Measurements from ENCODE around the gene TET2.

Gene TET2

DNA sequence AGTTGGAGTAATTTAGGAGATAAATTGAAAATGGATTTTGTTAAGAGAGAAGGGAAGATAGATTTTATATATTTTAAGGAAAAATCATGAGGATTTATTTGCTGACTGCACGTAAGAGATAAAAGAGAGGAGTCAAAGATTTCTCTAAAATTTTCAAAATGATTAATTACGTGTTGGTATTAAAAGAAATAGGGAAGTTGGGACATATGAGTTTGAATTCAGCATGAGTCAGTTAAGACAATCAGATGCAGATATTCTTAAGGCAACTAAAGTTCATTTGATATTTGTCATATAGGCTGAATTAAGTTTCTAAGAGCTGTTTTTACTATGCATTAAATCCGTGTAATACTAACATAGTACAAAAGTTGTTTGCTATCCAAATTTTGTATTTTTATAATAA is 46.9 kb downstream of the TET2 start:
- Histone ChIP-seq H3K4me1 (ENCODE audit: control insufficient read depth, insufficient read depth, low read depth, low read length) (peaks cover 2% of the 10 kb centered on the region), H3K27ac (ENCODE audit: low read length, poor library complexity, severe bottlenecking) (no peak overlapping the region), H2BK15ac (ENCODE audit: low read depth, poor library complexity, severe bottlenecking) (no peak overlapping the region), H3K4me2 (ENCODE audit: low read length, poor library complexity, severe bottlenecking) (no peak overlapping the region), H2AFZ (ENCODE audit: low read depth, low read length) (no peak overlapping the region), H4K91ac (ENCODE audit: low read length) (no peak overlapping the region), H3K18ac (ENCODE audit: low read depth in 1 of 2, low read length in 2 of 2) (no peak overlapping the region), H3K36me3 (ENCODE audit: control insufficient read depth in 1 of 2, insufficient read depth in 2 of 2, low read depth in 1 of 2, low read length in 2 of 2) (peaks cover 0 to 2% of the 10 kb centered on the region in 2 experiments), H2BK5ac (ENCODE audit: low read depth, low read length, poor library complexity, severe bottlenecking) (no peak overlapping the region), H2AK5ac (ENCODE audit: low read length, severe bottlenecking) (no peak overlapping the region), H3K4ac (ENCODE audit: low read depth in 1 of 2, low read length in 2 of 2) (no peak overlapping the region), H3K9ac (ENCODE audit: low read length) (no peak overlapping the region), H4K8ac (ENCODE audit: low read length) (no peak overlapping the region), H3K9me3 (ENCODE audit: control insufficient read depth, low read length) (no peaks in the 10 kb centered on the region), H3K27me3 (ENCODE audit: control insufficient read depth in 1 of 2, insufficient read depth in 1 of 2, low read length in 2 of 2) (no peaks in the 10 kb centered on the region), H3K4me3 (ENCODE audit: insufficient read depth in 1 of 2, low read depth in 1 of 2, low read length in 2 of 2) (no peak overlapping the region), H2BK120ac (ENCODE audit: low read depth, low read length) (no peak overlapping the region), H2BK12ac (ENCODE audit: low read length in 2 of 2) (no peak overlapping the region), H3K79me1 (replicated peaks; ENCODE audit: low read length, poor library complexity, severe bottlenecking) (peaks cover 12% of the 10 kb centered on the region), H3K14ac (ENCODE audit: low read length in 2 of 2) (no peak overlapping the region), H3K23ac (ENCODE audit: low read length in 2 of 2) (no peak overlapping the region)
- DNase-seq = no peak
- WGBS = 100% methylated on average over 2 of the region's 3 CpGs

DNA sequence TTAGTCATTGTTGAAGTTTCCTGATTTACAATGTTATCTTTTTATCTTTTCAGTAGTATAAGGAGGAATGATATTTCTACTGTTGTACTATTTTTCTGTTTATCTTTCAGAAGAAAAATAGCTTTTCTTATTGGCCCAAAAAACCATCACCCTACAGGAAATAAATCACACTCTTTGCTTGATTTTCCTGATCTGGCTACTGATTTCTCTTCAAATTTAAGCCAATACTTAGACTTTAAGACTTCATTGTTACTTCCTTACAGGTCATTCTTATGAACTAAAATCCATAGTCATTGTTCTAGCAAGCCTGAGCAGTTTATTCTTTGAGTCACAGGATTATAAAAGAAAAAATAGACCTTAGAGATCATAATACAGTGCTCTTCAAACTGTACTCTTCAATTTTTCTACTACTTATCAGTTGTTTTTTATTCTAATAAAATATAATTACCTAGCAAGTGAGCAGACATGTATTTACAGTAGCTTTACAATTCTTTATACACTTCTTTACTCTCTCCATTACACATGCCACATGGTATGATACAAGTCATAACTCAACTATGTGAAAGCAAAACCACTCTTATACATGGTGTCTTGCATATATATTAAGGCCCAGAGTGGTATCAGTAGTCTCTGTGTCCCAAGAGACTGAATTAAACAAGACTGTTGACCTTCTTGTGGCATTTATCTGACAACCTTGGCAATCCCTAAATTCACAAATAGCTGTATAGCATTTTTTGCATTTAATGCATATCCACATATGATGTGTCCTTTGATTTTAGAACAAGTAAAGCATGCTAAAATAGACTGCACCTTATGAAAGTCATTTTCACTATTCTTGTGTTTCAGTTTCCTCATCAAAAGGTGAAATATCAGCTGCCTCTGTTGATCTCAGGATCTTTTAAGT is 47.9 kb downstream of the TET2 start:
- Histone ChIP-seq H4K8ac (ENCODE audit: low read length) (no peak overlapping the region), H3K9ac (ENCODE audit: low read length) (no peak overlapping the region), H3K9me3 (ENCODE audit: control insufficient read depth, low read length) (no peaks in the 10 kb centered on the region), H2BK12ac (ENCODE audit: low read length in 2 of 2) (no peak overlapping the region), H3K18ac (ENCODE audit: low read depth in 1 of 2, low read length in 2 of 2) (no peak overlapping the region), H3K4me3 (ENCODE audit: insufficient read depth in 1 of 2, low read depth in 1 of 2, low read length in 2 of 2) (no peak overlapping the region), H2AK5ac (ENCODE audit: low read length, severe bottlenecking) (no peak overlapping the region), H2BK120ac (ENCODE audit: low read depth, low read length) (no peak overlapping the region), H3K36me3 (ENCODE audit: control insufficient read depth in 1 of 2, insufficient read depth in 2 of 2, low read depth in 1 of 2, low read length in 2 of 2) (peaks cover 0 to 2% of the 10 kb centered on the region in 2 experiments), H3K14ac (ENCODE audit: low read length in 2 of 2) (no peak overlapping the region), H3K79me1 (replicated peaks; ENCODE audit: low read length, poor library complexity, severe bottlenecking) (peaks cover 11% of the 10 kb centered on the region), H3K27ac (ENCODE audit: low read length, poor library complexity, severe bottlenecking) (no peak overlapping the region), H2AFZ (ENCODE audit: low read depth, low read length) (no peak overlapping the region), H2BK5ac (ENCODE audit: low read depth, low read length, poor library complexity, severe bottlenecking) (no peak overlapping the region), H3K27me3 (ENCODE audit: control insufficient read depth in 1 of 2, insufficient read depth in 1 of 2, low read length in 2 of 2) (no peaks in the 10 kb centered on the region), H2BK15ac (ENCODE audit: low read depth, poor library complexity, severe bottlenecking) (no peak overlapping the region), H3K4me1 (ENCODE audit: control insufficient read depth, insufficient read depth, low read depth, low read length) (peaks cover 2% of the 10 kb centered on the region), H3K4ac (ENCODE audit: low read depth in 1 of 2, low read length in 2 of 2) (no peak overlapping the region), H4K91ac (ENCODE audit: low read length) (no peak overlapping the region), H3K23ac (ENCODE audit: low read length in 2 of 2) (no peak overlapping the region), H3K4me2 (ENCODE audit: low read length, poor library complexity, severe bottlenecking) (no peak overlapping the region)
- peak; percentile 62 for DNase-seq

- no peak overlapping the region for H2AK5ac ChIP-seq (ENCODE audit: low read length, severe bottlenecking)
- no peak overlapping the region for H4K8ac ChIP-seq (ENCODE audit: low read length)
- H3K4me3 ChIP-seq (ENCODE audit: insufficient read depth in 1 of 2, low read depth in 1 of 2, low read length in 2 of 2) = no peak overlapping the region
- no peak overlapping the region for H3K18ac ChIP-seq (ENCODE audit: low read depth in 1 of 2, low read length in 2 of 2)
- no peak overlapping the region for H4K91ac ChIP-seq (ENCODE audit: low read length)
- H2BK120ac ChIP-seq (ENCODE audit: low read depth, low read length) = no peak overlapping the region
- no peaks in the 10 kb centered on the region for H3K27me3 ChIP-seq (ENCODE audit: control insufficient read depth in 1 of 2, insufficient read depth in 1 of 2, low read length in 2 of 2)
- peak; percentile 38 for DNase-seq
- no peak overlapping the region for H3K14ac ChIP-seq (ENCODE audit: low read length in 2 of 2)
- H2AFZ ChIP-seq (ENCODE audit: low read depth, low read length) = no peak overlapping the region
- H3K4ac ChIP-seq (ENCODE audit: low read depth in 1 of 2, low read length in 2 of 2) = no peak overlapping the region
- no peak overlapping the region for H2BK5ac ChIP-seq (ENCODE audit: low read depth, low read length, poor library complexity, severe bottlenecking)
- 99% methylated on average over 3 of the region's 5 CpGs for WGBS
- H3K36me3 ChIP-seq (ENCODE audit: control insufficient read depth in 1 of 2, insufficient read depth in 2 of 2, low read depth in 1 of 2, low read length in 2 of 2) = no peaks in the 10 kb centered on the region
- H3K9me3 ChIP-seq (ENCODE audit: control insufficient read depth, low read length) = no peaks in the 10 kb centered on the region
- H2BK12ac ChIP-seq (ENCODE audit: low read length in 2 of 2) = no peak overlapping the region
- H3K9ac ChIP-seq (ENCODE audit: low read length) = no peak overlapping the region
- H3K4me1 ChIP-seq (ENCODE audit: control insufficient read depth, insufficient read depth, low read depth, low read length) = no peaks in the 10 kb centered on the region
- no peak overlapping the region for H2BK15ac ChIP-seq (ENCODE audit: low read depth, poor library complexity, severe bottlenecking)
- H3K79me1 ChIP-seq (replicated peaks; ENCODE audit: low read length, poor library complexity, severe bottlenecking) = peaks cover 5% of the 10 kb centered on the region
- no peak overlapping the region for H3K4me2 ChIP-seq (ENCODE audit: low read length, poor library complexity, severe bottlenecking)
- H3K27ac ChIP-seq (ENCODE audit: low read length, poor library complexity, severe bottlenecking) = no peak overlapping the region
- no peak overlapping the region for H3K23ac ChIP-seq (ENCODE audit: low read length in 2 of 2)
Measured at GRCh38 chr4:105196523-105197145, 50.0 kb downstream of the TET2 start.

DNA sequence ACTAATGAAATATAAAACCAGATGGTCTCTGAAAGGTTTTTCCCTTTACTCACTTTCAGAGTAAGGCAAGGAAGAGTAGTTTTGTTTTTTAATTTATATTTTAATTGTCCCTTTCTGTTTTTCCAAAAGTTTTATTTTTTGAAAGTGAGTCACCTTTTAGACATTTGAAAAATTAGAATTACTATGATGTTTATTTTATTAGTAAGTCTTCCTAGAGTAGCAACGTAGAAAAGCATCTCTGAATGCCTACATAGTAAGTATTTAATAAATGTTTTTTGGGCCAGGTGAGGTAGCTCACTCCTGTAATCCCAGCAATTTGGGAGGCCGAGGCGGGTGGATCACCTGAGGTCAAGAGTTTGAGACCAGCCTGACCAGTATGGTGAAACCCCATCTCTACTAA is 51.1 kb downstream of the TET2 start:
- 86% methylated on average over 2 of the region's 3 CpGs for WGBS
- Histone ChIP-seq H3K27ac (ENCODE audit: low read length, poor library complexity, severe bottlenecking) (no peak overlapping the region), H3K79me1 (replicated peaks; ENCODE audit: low read length, poor library complexity, severe bottlenecking) (peaks cover 7% of the 10 kb centered on the region), H3K23ac (ENCODE audit: low read length in 2 of 2) (no peak overlapping the region), H2BK12ac (ENCODE audit: low read length in 2 of 2) (no peak overlapping the region), H4K91ac (ENCODE audit: low read length) (no peak overlapping the region), H3K9me3 (ENCODE audit: control insufficient read depth, low read length) (no peaks in the 10 kb centered on the region), H2BK120ac (ENCODE audit: low read depth, low read length) (no peak overlapping the region), H2BK15ac (ENCODE audit: low read depth, poor library complexity, severe bottlenecking) (no peak overlapping the region), H2AK5ac (ENCODE audit: low read length, severe bottlenecking) (no peak overlapping the region), H3K18ac (ENCODE audit: low read depth in 1 of 2, low read length in 2 of 2) (no peak overlapping the region), H3K4me1 (ENCODE audit: control insufficient read depth, insufficient read depth, low read depth, low read length) (no peaks in the 10 kb centered on the region), H3K14ac (ENCODE audit: low read length in 2 of 2) (no peak overlapping the region), H4K8ac (ENCODE audit: low read length) (no peak overlapping the region), H2BK5ac (ENCODE audit: low read depth, low read length, poor library complexity, severe bottlenecking) (no peak overlapping the region), H3K4me3 (ENCODE audit: insufficient read depth in 1 of 2, low read depth in 1 of 2, low read length in 2 of 2) (no peak overlapping the region), H3K4ac (ENCODE audit: low read depth in 1 of 2, low read length in 2 of 2) (no peak overlapping the region), H3K27me3 (ENCODE audit: control insufficient read depth in 1 of 2, insufficient read depth in 1 of 2, low read length in 2 of 2) (no peaks in the 10 kb centered on the region), H2AFZ (ENCODE audit: low read depth, low read length) (no peak overlapping the region), H3K4me2 (ENCODE audit: low read length, poor library complexity, severe bottlenecking) (no peak overlapping the region), H3K9ac (ENCODE audit: low read length) (no peak overlapping the region), H3K36me3 (ENCODE audit: control insufficient read depth in 1 of 2, insufficient read depth in 2 of 2, low read depth in 1 of 2, low read length in 2 of 2) (no peaks in the 10 kb centered on the region)
- DNase-seq = no peak
